ENCODE data around the gene SLC25A26. TPM values are rescaled to one million over a fixed set of nuclear protein-coding genes. Genes with fewer than 3 reads are reported as not detected.

SLC25A26 gene
- total and polyA plus RNA-seq, 7 donors: 21.0 to 43.6 (median 31.9) TPM

- Histone ChIP-seq H3K9me3 (no peaks in the 10 kb centered on the region), H3K4me1 (no peaks in the 10 kb centered on the region), H3K36me3 (ENCODE audit: insufficient read depth in 1 of 2, low read depth in 1 of 2) (peaks cover 2 to 46% of the 10 kb centered on the region in 2 donors), H3K4me3 (no peak overlapping the region), H3K27me3 (ENCODE audit: insufficient read depth in 3 of 3, low read length in 2 of 3) (no peaks in the 10 kb centered on the region), H3K27ac (no peak overlapping the region)
- 97 to 98% (median 97%) methylated on average over 3 of the region's 3 CpGs for WGBS, 3 donors
- ATAC-seq (no peak), DNase-seq (no peak)
- no peak for TF ChIP-seq CTCF (IDR thresholded peaks at IDR 0.05)
- intact Hi-C loops (cut with DNase I): no loop called here
Measured at GRCh38 chr3:66242788-66243464, 22.1 kb downstream of the SLC25A26 start.

GRCh38 chr3:66248641-66249040 is 27.8 kb downstream of the SLC25A26 start:
- Histone ChIP-seq H3K27me3 (ENCODE audit: insufficient read depth in 3 of 3, low read length in 2 of 3) (no peaks in the 10 kb centered on the region), H3K36me3 (ENCODE audit: insufficient read depth in 1 of 2, low read depth in 1 of 2) (peaks cover 2 to 52% of the 10 kb centered on the region in 2 donors), H3K27ac (no peak overlapping the region), H3K9me3 (no peaks in the 10 kb centered on the region), H3K4me1 (no peaks in the 10 kb centered on the region), H3K4me3 (no peak overlapping the region)
- no peak for TF ChIP-seq CTCF (IDR thresholded peaks at IDR 0.05)
- no peak for ATAC-seq
- no peak for DNase-seq
- intact Hi-C loops (cut with DNase I): no loop called here
- 71 to 91% (median 89%) methylated on average over 2 of the region's 2 CpGs for WGBS, 3 donors

- peak; percentile 88 for TF ChIP-seq CTCF (IDR thresholded peaks at IDR 0.05)
- no peaks in the 10 kb centered on the region for H3K9me3 ChIP-seq
- DNase-seq (no peak), ATAC-seq (peak in 1 of 4 donors; percentile 70)
- no peaks in the 10 kb centered on the region for H3K4me1 ChIP-seq
- H3K4me3 ChIP-seq: no peak overlapping the region
- 60 to 64% (median 60%) methylated on average over 6 of the region's 6 CpGs for WGBS, 3 donors
- H3K27ac ChIP-seq: no peak overlapping the region
- H3K36me3 ChIP-seq (ENCODE audit: insufficient read depth in 1 of 2, low read depth in 1 of 2): peaks cover 0 to 17% of the 10 kb centered on the region in 2 donors
- intact Hi-C loops (cut with DNase I): loop anchor here (5.0 kb wide), 1 partner anchor 568 kb away; no protein-coding TSS in a partner anchor
- H3K27me3 ChIP-seq (ENCODE audit: insufficient read depth in 3 of 3, low read length in 2 of 3): no peaks in the 10 kb centered on the region
Measured at GRCh38 chr3:66253790-66254620, 33.2 kb downstream of the SLC25A26 start.

DNA sequence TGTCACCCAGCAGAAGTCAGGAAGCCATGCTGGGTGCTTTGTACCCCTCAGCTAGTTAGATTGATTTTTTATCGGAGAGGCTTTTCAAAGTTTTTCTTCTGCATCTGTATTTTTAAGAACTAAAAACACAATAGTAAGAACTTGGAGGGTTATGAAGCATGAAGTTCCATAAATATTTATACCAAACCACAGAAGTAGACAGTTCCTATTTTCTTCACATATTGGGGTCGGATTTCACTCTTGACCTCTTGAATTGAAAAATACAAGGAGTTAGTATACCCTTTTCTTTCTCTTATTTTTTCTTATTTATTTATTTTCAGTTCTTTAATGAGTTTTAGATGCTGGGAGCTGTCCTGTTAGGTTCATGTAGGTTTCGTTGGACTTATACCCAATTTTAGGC is 35.1 kb downstream of the SLC25A26 start:
- TF ChIP-seq CTCF (IDR thresholded peaks at IDR 0.05): no peak
- no peaks in the 10 kb centered on the region for H3K27me3 ChIP-seq (ENCODE audit: insufficient read depth in 3 of 3, low read length in 2 of 3)
- H3K9me3 ChIP-seq: no peaks in the 10 kb centered on the region
- no peak overlapping the region for H3K27ac ChIP-seq
- no peak for ATAC-seq
- peaks cover 0 to 5% of the 10 kb centered on the region in 2 donors for H3K36me3 ChIP-seq (ENCODE audit: insufficient read depth in 1 of 2, low read depth in 1 of 2)
- 89 to 97% (median 93%) methylated on average over 3 of the region's 3 CpGs for WGBS, 3 donors
- intact Hi-C loops (cut with DNase I): loop anchor here in 1 of 2 donors (5.0 kb wide), 1 partner anchor 116 kb away; no protein-coding TSS in a partner anchor
- DNase-seq: no peak
- H3K4me1 ChIP-seq: peaks cover 12% of the 10 kb centered on the region
- H3K4me3 ChIP-seq: no peak overlapping the region
